Keratinocyte (primary cell): ENCODE data around the gene SLC6A2. TPM values are rescaled to one million over a fixed set of nuclear protein-coding genes. Genes with fewer than 3 reads are reported as not detected.

ENCODE experiments used
- DNase-seq: peaks from one replicate; pipeline ENCODE4 v3.0.0-alpha.2; 2011; ENCODE audit warnings: low read depth, missing footprints, low spot score
- FAIRE-seq: peaks from 2 replicates; lab custom pipeline; 2011; peaks lifted over from hg19 to GRCh38; lab: Jason Lieb, UNC
- H2AFZ ChIP-seq: 2 replicates; pipeline ENCODE4 v1.6.0; 2012; ENCODE audit warnings: low read length, control low read depth, inconsistent platforms; ENCODE audit not compliant: control insufficient read depth
- H3K27ac ChIP-seq: 2 replicates; pipeline ENCODE4 v1.5.1; 2011; ENCODE audit warnings: low read length; ENCODE audit not compliant: control insufficient read depth, insufficient read depth
- H3K27me3 ChIP-seq: 3 replicates; pipeline ENCODE4 v1.6.0; 2011; ENCODE audit warnings: low read length; ENCODE audit not compliant: control insufficient read depth, insufficient read depth; ENCODE audit errors: extremely low read depth
- H3K36me3 ChIP-seq, 2 experiments: 2 replicates in 1 of 2; 3 replicates in 1 of 2; pipeline ENCODE4 v1.5.1; 2011; ENCODE audit warnings: low read length in 2 of 2, mild to moderate bottlenecking in 1 of 2; ENCODE audit not compliant: control insufficient read depth in 2 of 2, insufficient read depth in 2 of 2; ENCODE audit errors: extremely low read depth in 1 of 2
- H3K4me1 ChIP-seq: 3 replicates; pipeline ENCODE4 v1.5.1; 2011; ENCODE audit warnings: low read length; ENCODE audit not compliant: control insufficient read depth, insufficient read depth; ENCODE audit errors: extremely low read depth
- H3K4me2 ChIP-seq: 3 replicates; pipeline ENCODE4 v1.6.0; 2011; ENCODE audit warnings: low read depth, low read length; ENCODE audit not compliant: control insufficient read depth, insufficient read depth; ENCODE audit errors: extremely low read depth
- H3K4me3 ChIP-seq, 3 experiments: fragments of 200-600 bp in 1 of 3; sonication (generic) in 1 of 3; 2 replicates in 2 of 3; 3 replicates in 1 of 3; pipeline ENCODE4 v1.5.1; 2011 to 2016; ENCODE audit warnings: low read length in 3 of 3, mild to moderate bottlenecking in 3 of 3, control low read depth in 2 of 3, inconsistent platforms in 1 of 3, low read depth in 1 of 3, mixed read lengths in 1 of 3, mixed run types in 1 of 3, moderate library complexity in 1 of 3; ENCODE audit not compliant: control insufficient read depth in 2 of 3, insufficient read depth in 2 of 3; ENCODE audit errors: extremely low read depth in 1 of 3
- H3K79me2 ChIP-seq: 2 replicates; pipeline ENCODE4 v1.6.0; 2012; ENCODE audit warnings: low read length; ENCODE audit not compliant: control insufficient read depth, insufficient read depth
- H3K9ac ChIP-seq: 3 replicates; pipeline ENCODE4 v1.6.0; 2011; ENCODE audit warnings: low read length; ENCODE audit not compliant: control insufficient read depth, insufficient read depth; ENCODE audit errors: extremely low read depth
- H3K9me1 ChIP-seq: 3 replicates; pipeline ENCODE4 v1.6.0; 2011; ENCODE audit warnings: low read length; ENCODE audit not compliant: control insufficient read depth, insufficient read depth; ENCODE audit errors: extremely low read depth
- H3K9me3 ChIP-seq: 2 replicates; pipeline ENCODE4 v1.5.1; 2012; ENCODE audit warnings: low read depth, low read length; ENCODE audit not compliant: control insufficient read depth
- H4K20me1 ChIP-seq: 3 replicates; pipeline ENCODE4 v1.6.0; 2011; ENCODE audit warnings: low read length; ENCODE audit not compliant: control insufficient read depth, insufficient read depth; ENCODE audit errors: extremely low read depth
- CTCF ChIP-seq, 3 experiments: IDR thresholded peaks in 1 of 3; conservative IDR thresholded peaks in 1 of 3; optimal IDR thresholded peaks in 1 of 3; 2 replicates in 2 of 3; 3 replicates in 1 of 3; pipeline versions ENCODE3 to v1.5.1; 2011; ENCODE audit warnings: low read length in 3 of 3, mild to moderate bottlenecking in 3 of 3, moderate library complexity in 2 of 3, control low read depth in 1 of 3, inconsistent platforms in 1 of 3; ENCODE audit not compliant: insufficient read depth in 2 of 3; ENCODE audit errors: extremely low read depth in 1 of 3
- EZH2 ChIP-seq: IDR thresholded peaks from one replicate; pipeline ENCODE4 v1.6.1; 2012; ENCODE audit warnings: inconsistent platforms, mild to moderate bottlenecking, low read length, moderate library complexity
- dilution Hi-C: fragments of 300-500 bp; cut with MboI; formaldehyde crosslinking; loops from one replicate; pipeline ENCODE4 v1.7.0; 2020; ENCODE audit warnings: low sequenced_read_pairs; ENCODE audit not compliant: extremely low pct_ligation_motif_present
- polyA plus RNA-seq, 5 experiments: library from polyadenylated mRNA; depleted of rRNA in 3 of 5; stranded (reverse) in 3 of 5; stranded (forward) in 1 of 5; unstranded in 1 of 5; fragments of >200 nt; gene quantifications; 1 replicate in 1 of 5; 2 replicates in 3 of 5; 3 replicates in 1 of 5; pipeline versions ENCODE4 v1.2.1 to v1.2.3, GENCODE V29; 2011 to 2012; ENCODE audit warnings: missing spikeins in 2 of 5, low read depth in 1 of 5, low replicate concordance in 1 of 5

Gene SLC6A2
- polyA plus RNA-seq, 1 donor (not counting 4 experiments of a cell fraction or from before 2014, with no cell fraction given), result 0.20 TPM

GRCh38 chr16:55734665-55735064 lies 78.9 kb downstream of the SLC6A2 start:
- no peaks in the 10 kb centered on the region for H3K9me1 ChIP-seq
- H3K27ac ChIP-seq, result no peak overlapping the region
- H3K79me2 ChIP-seq, result no peaks in the 10 kb centered on the region
- dilution Hi-C loops, result no loop called here
- H4K20me1 ChIP-seq, result no peaks in the 10 kb centered on the region
- H3K9ac ChIP-seq, result no peak overlapping the region
- H3K27me3 ChIP-seq, result no peaks in the 10 kb centered on the region
- H3K9me3 ChIP-seq, result no peaks in the 10 kb centered on the region
- H3K36me3 ChIP-seq, result no peaks in the 10 kb centered on the region
- no peak overlapping the region for H2AFZ ChIP-seq
- DNase-seq, result no peak
- H3K4me1 ChIP-seq, result peaks cover 16% of the 10 kb centered on the region
- TF ChIP-seq EZH2, result no peak
- no peak for TF ChIP-seq CTCF (optimal IDR thresholded peaks at IDR 0.05 in 1 of 3, IDR thresholded peaks at IDR 0.05 in 1 of 3, conservative IDR thresholded peaks at IDR 0.05 in 1 of 3; ENCODE audit: extremely low read depth in 1 of 3, insufficient read depth in 2 of 3, low read length in 3 of 3)
- H3K4me3 ChIP-seq, result no peak overlapping the region
- no peak overlapping the region for H3K4me2 ChIP-seq
- FAIRE-seq, result no peak

GRCh38 chr16:55735120-55735781 lies 79.5 kb downstream of the SLC6A2 start:
- Histone ChIP-seq H3K9me3 (no peaks in the 10 kb centered on the region), H3K9ac (no peak overlapping the region), H2AFZ (peak overlapping the region; percentile 40), H3K9me1 (no peaks in the 10 kb centered on the region), H3K4me3 (no peak overlapping the region), H3K79me2 (no peaks in the 10 kb centered on the region), H3K27ac (peak overlapping the region; percentile 31), H4K20me1 (no peaks in the 10 kb centered on the region), H3K36me3 (no peaks in the 10 kb centered on the region), H3K4me2 (no peak overlapping the region), H3K4me1 (peaks cover 16% of the 10 kb centered on the region), H3K27me3 (no peaks in the 10 kb centered on the region)
- DNase-seq (no peak), FAIRE-seq (peak; percentile 75)
- TF ChIP-seq CTCF (optimal IDR thresholded peaks at IDR 0.05 in 1 of 3, IDR thresholded peaks at IDR 0.05 in 1 of 3, conservative IDR thresholded peaks at IDR 0.05 in 1 of 3; ENCODE audit: extremely low read depth in 1 of 3, insufficient read depth in 2 of 3, low read length in 3 of 3) (no peak), EZH2 (no peak)
- dilution Hi-C loops, result no loop called here
